Endodermal cell (in vitro differentiated cells): ENCODE measurements around the gene NTRK1. TPM values are rescaled to one million over a fixed set of nuclear protein-coding genes. Genes with fewer than 3 reads are reported as not detected.

Experiments
- DNase-seq: peaks from one replicate; pipeline ENCODE4 v3.0.0-alpha.2; 2017
- H3K27ac ChIP-seq: 2 replicates; pipeline ENCODE4 v1.5.1; 2013; ENCODE audit warnings: mild to moderate bottlenecking, low read depth, low read length, moderate library complexity
- H3K27me3 ChIP-seq: 2 replicates; pipeline ENCODE4 v1.6.1; 2013; ENCODE audit warnings: mild to moderate bottlenecking, low read length, moderate library complexity; ENCODE audit not compliant: insufficient read depth, control insufficient read depth, poor library complexity, severe bottlenecking
- H3K36me3 ChIP-seq: 2 replicates; pipeline ENCODE4 v1.7.0; 2013; ENCODE audit warnings: mild to moderate bottlenecking, low read length, moderate library complexity; ENCODE audit not compliant: control insufficient read depth, insufficient read depth
- H3K4me1 ChIP-seq: one replicate; pipeline ENCODE4 v1.7.0; 2013; ENCODE audit warnings: low read length; ENCODE audit not compliant: control insufficient read depth, insufficient read depth
- H3K4me3 ChIP-seq: 2 replicates; pipeline ENCODE4 v1.5.1; 2013; ENCODE audit warnings: mild to moderate bottlenecking, low read length, moderate library complexity
- H3K9ac ChIP-seq: 2 replicates; pipeline ENCODE4 v1.6.1; 2013; ENCODE audit warnings: mild to moderate bottlenecking, low read length, moderate library complexity; ENCODE audit not compliant: poor library complexity, severe bottlenecking; ENCODE audit errors: extremely low read depth
- H3K9me3 ChIP-seq: 2 replicates; pipeline ENCODE4 v1.6.1; 2013; ENCODE audit warnings: mild to moderate bottlenecking, low read length, moderate library complexity; ENCODE audit not compliant: control insufficient read depth
- H3K27ac Mint-ChIP-seq: 2 replicates; pipeline ENCODE4 v1.8.0; 2020; ENCODE audit warnings: mixed read lengths
- H3K27me3 Mint-ChIP-seq: 2 replicates; pipeline ENCODE4 v1.8.0; 2021; ENCODE audit warnings: mild to moderate bottlenecking, mixed read lengths; ENCODE audit not compliant: insufficient read depth
- H3K36me3 Mint-ChIP-seq: 2 replicates; pipeline ENCODE4 v1.8.0; 2020; ENCODE audit warnings: low read depth, mixed read lengths
- H3K4me1 Mint-ChIP-seq: 2 replicates; pipeline ENCODE4 v1.8.0; 2020; ENCODE audit warnings: mixed read lengths
- H3K4me3 Mint-ChIP-seq: 2 replicates; pipeline ENCODE4 v1.8.0; 2020; ENCODE audit warnings: mild to moderate bottlenecking, moderate library complexity, mixed read lengths
- H3K9me3 Mint-ChIP-seq: 2 replicates; pipeline ENCODE4 v1.8.0; 2020; ENCODE audit warnings: mild to moderate bottlenecking, mixed read lengths
- CTCF ChIP-seq: fragments of 200-600 bp; sonication (generic); conservative IDR thresholded peaks from 2 replicates; pipeline ENCODE4 v1.5.0; 2021; ENCODE audit warnings: antibody characterized with exemption, mild to moderate bottlenecking
- WGBS, 2 experiments: methylation state at CpG; one replicate each; pipeline versions ENCODE4 v1.1.5 to v1.1.7; 2013; ENCODE audit warnings: missing lambda C conversion rate in 2 of 2, mixed read lengths in 1 of 2; ENCODE audit not compliant: insufficient coverage in 1 of 2, insufficient read length in 1 of 2; 5-methylcytosine and 5-hydroxymethylcytosine counted together
- total RNA-seq, 2 donors: library from RNA; stranded (reverse); fragmentation: NEBNext Ultra II Directional in 1 of 2; extraction: Animal tissue kit (Norgen Biotek cat#: 25700) in 1 of 2; gene quantifications; 2 replicates in 1 of 2; 3 replicates in 1 of 2; pipeline ENCODE4 v1.2.1, GENCODE V29; 2021

NTRK1 gene
- total RNA-seq, 2 donors from 2014 or later: 0.44 to 0.82 TPM

- no peaks in the 10 kb centered on the region for H3K36me3 Mint-ChIP-seq
- 86 to 92% methylated on average over 6 to 14 of the region's 14 CpGs for WGBS, 2 experiments
- peak; percentile 59 for DNase-seq
- Histone ChIP-seq H3K27me3 (peaks cover 20% of the 10 kb centered on the region), H3K36me3 (no peaks in the 10 kb centered on the region), H3K27ac (peak overlapping the region; percentile 41), H3K9me3 (no peaks in the 10 kb centered on the region), H3K4me1 (no peaks in the 10 kb centered on the region), H3K4me3 (no peak overlapping the region), H3K9ac (no peak overlapping the region)
- TF ChIP-seq CTCF: no peak
- H3K4me3 Mint-ChIP-seq: no peak overlapping the region
- H3K9me3 Mint-ChIP-seq: no peaks in the 10 kb centered on the region
- peaks cover 6% of the 10 kb centered on the region for H3K4me1 Mint-ChIP-seq
- H3K27ac Mint-ChIP-seq: no peak overlapping the region
- peaks cover 37% of the 10 kb centered on the region for H3K27me3 Mint-ChIP-seq
These were observed 36.6 kb downstream of the NTRK1 start for GRCh38 chr1:156897078-156897825.

GRCh38 chr1:156898161-156898566 lies 37.5 kb downstream of the NTRK1 start:
- H3K4me3 Mint-ChIP-seq: no peak overlapping the region
- H3K4me1 Mint-ChIP-seq: peaks cover 3% of the 10 kb centered on the region
- DNase-seq: peak; percentile 77
- Histone ChIP-seq H3K27ac (no peak overlapping the region), H3K4me1 (no peaks in the 10 kb centered on the region), H3K4me3 (no peak overlapping the region), H3K9me3 (no peaks in the 10 kb centered on the region), H3K36me3 (no peaks in the 10 kb centered on the region), H3K27me3 (peaks cover 11% of the 10 kb centered on the region), H3K9ac (no peak overlapping the region)
- H3K36me3 Mint-ChIP-seq: no peaks in the 10 kb centered on the region
- H3K9me3 Mint-ChIP-seq: no peaks in the 10 kb centered on the region
- H3K27me3 Mint-ChIP-seq: peaks cover 28% of the 10 kb centered on the region
- no peak for TF ChIP-seq CTCF
- WGBS, 2 experiments: 69% methylated on average over 10 to 13 of the region's 13 CpGs
- H3K27ac Mint-ChIP-seq: no peak overlapping the region

- no peaks in the 10 kb centered on the region for H3K4me1 ChIP-seq
- Mint-ChIP-seq H3K36me3 (no peaks in the 10 kb centered on the region), H3K27ac (no peak overlapping the region)
These were observed 38.5 kb downstream of the NTRK1 start for GRCh38 chr1:156898971-156899664.

More at GRCh38 chr1:156898971-156899664, 38.5 kb downstream of the NTRK1 start:
- Histone ChIP-seq H3K9ac (no peak overlapping the region), H3K27me3 (peaks cover 4% of the 10 kb centered on the region), H3K9me3 (no peaks in the 10 kb centered on the region), H3K27ac (no peak overlapping the region), H3K36me3 (no peaks in the 10 kb centered on the region), H3K4me3 (no peak overlapping the region)
- 81 to 90% methylated on average over 9 to 12 of the region's 12 CpGs for WGBS, 2 experiments
- no peaks in the 10 kb centered on the region for H3K9me3 Mint-ChIP-seq
- no peak for TF ChIP-seq CTCF
- peaks cover 21% of the 10 kb centered on the region for H3K27me3 Mint-ChIP-seq
- no peak for DNase-seq
- H3K4me1 Mint-ChIP-seq: peaks cover 3% of the 10 kb centered on the region
- no peak overlapping the region for H3K4me3 Mint-ChIP-seq
